GM10266 (cell line): Measurements from ENCODE around the gene HUWE1.

ENCODE experiments used
- DNase-seq: peaks from one replicate; pipeline ENCODE4 v3.0.0; 2012; ENCODE audit errors: extremely low spot score
- TF ChIP-seq, protein P1 (sequence below): IDR thresholded peaks from 2 replicates; pipeline ENCODE4 v1.5.1; 2012; ENCODE audit warnings: mild to moderate bottlenecking, low read depth; ENCODE audit not compliant: control insufficient read depth, insufficient read depth; ENCODE audit errors: missing control alignments

Gene HUWE1

DNA sequence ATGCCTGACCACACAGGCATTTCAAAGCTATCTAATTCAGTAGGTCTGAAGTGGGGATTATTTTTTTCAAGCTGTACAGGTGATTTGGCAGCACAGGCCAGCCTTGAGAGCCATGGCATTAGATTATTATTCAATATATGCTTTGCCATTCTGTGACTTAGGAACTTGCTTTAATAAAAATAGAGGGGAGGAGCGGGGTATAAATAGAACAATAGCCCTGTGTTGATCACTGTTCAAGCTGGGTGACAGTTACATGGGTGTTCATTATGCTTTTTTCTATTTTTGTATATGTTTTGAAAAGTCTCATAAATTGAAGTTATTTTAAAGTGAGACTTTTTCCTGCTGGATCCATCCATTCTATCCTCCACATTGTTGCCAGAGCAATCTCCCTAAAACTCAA is 20.3 kb downstream of the HUWE1 start:
- TF ChIP-seq, protein P1, sequence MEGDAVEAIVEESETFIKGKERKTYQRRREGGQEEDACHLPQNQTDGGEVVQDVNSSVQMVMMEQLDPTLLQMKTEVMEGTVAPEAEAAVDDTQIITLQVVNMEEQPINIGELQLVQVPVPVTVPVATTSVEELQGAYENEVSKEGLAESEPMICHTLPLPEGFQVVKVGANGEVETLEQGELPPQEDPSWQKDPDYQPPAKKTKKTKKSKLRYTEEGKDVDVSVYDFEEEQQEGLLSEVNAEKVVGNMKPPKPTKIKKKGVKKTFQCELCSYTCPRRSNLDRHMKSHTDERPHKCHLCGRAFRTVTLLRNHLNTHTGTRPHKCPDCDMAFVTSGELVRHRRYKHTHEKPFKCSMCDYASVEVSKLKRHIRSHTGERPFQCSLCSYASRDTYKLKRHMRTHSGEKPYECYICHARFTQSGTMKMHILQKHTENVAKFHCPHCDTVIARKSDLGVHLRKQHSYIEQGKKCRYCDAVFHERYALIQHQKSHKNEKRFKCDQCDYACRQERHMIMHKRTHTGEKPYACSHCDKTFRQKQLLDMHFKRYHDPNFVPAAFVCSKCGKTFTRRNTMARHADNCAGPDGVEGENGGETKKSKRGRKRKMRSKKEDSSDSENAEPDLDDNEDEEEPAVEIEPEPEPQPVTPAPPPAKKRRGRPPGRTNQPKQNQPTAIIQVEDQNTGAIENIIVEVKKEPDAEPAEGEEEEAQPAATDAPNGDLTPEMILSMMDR: no peak
- no peak for DNase-seq

DNA sequence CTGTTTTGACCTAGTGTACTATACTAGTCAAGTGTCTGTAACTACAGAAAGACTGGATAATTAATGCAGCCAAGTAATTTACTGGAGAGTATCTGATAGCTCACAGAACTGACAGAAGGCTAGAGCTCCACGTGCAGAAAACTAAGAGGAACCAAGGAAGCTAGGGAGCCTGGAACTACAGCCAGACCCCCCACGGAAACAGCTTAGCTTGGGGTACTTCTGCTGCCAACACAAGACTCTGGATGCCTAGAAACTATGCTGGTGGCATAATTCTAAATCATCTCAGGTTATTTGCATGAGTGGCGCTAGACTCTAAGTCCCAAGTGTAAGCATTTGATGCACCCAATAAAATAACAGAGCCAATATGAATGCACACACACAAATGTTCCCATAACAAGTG is 26.5 kb downstream of the HUWE1 start:
- no peak for DNase-seq
- TF ChIP-seq, protein P1: no peak

DNA sequence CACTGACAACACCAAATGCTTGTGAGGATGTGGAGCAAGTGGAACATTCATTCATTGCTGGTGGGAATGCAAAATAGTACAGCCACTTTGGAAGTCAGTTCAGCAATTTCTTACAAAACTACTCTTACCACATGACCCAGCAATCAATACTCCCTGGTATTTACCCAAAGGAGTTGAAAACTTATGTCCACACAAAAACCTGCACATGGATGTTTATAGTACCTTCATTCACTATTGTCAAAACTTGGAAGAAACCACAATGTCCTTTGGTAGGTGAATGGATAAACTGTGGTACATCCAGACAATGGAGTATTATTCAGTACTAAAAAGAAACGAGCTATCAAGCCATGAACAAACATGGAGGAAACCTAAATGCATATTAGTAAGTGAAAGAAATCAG is 27.5 kb downstream of the HUWE1 start:
- DNase-seq: no peak
- TF ChIP-seq, protein P1: no peak

DNA sequence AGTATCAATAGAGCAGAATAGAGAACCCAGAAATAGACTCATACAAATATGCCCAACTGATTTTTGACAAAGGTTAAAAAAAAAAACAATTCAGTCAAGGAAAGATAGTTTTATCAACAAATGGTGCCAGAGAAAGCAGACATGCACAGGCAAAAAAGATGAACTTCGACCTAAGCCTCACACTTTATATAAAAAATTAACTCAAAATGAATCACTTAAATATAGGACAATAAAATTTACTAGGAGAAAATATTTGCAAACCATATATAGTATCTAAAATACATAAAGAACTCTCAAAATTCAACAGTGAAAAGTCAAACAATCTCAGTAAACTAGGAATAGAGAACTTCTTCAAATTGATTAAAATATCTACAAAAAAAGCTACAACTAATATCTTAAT is 29.7 kb downstream of the HUWE1 start:
- TF ChIP-seq, protein P1: no peak
- no peak for DNase-seq

DNA sequence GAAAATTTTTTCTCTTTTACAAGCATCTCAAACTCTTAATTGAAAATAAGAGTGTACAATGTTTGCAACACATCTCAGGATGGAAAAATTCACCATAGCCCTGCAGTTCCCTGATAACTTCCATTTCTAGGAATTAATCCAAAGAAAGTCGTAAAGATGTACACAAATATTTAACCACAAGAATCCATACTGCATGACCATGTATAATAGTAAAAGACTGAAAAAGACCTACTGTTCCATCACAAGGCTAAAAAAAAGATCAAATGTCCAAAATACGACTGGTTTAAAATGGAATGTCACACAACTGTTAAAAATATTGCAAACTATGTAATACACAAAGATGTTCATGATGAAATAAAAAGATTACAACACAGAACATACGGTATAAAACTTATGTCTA is 32.1 kb downstream of the HUWE1 start:
- DNase-seq: no peak
- TF ChIP-seq, protein P1: no peak

DNA sequence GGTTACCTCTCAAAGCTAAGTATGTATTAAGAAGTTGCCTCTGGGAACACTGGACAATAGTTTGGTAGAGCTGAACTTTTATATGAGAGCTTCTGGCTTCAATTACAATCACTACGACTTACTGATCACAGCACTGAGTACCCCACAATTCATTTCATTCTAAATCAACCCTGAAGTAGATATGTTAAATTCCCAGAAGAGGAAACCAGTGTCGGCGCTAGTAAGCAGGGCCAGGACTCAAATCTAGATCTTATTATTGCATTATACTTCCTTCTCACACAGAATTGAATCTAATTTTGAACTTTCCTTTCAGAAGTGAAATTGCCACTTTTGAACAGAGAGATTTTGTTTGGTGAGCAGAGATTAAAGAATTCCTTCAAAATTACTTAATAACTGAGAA is 41.8 kb downstream of the HUWE1 start:
- no peak for DNase-seq
- TF ChIP-seq, protein P1: no peak

DNA sequence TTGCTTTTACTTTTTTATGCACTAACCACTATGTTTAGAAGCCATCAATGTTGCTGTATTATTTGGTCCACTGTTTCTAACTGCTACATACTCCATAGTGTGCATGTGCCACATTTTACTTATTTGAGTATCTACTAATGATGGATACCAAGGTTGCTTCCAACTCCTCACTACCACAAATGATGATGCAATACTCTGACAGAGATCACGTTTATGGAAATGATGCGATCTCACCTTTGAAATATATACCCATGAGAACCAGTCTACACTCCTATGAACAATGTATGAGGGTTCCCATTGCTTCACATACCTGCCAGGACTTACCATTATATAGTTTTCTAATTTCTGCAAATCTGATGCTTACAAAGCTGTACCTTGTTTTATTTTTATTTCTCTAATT is 44.2 kb downstream of the HUWE1 start:
- TF ChIP-seq, protein P1: no peak
- no peak for DNase-seq

DNA sequence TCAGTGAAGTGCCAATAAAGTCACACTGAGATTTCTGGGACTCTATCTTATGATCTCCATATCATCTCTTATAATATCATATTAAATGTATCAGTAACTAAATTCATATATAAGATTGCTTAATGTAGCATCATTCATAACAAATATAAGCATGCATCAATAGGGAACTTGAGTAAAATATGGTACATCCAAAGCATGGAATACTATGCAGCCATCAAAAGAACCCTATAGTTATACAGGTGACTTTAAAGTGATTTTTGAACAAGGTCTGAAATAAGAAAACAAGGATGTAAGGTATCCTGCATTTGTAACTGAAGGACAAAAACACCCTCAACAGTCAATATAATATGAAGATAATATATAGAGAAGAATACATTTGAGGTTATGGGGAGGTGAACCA is 47.3 kb downstream of the HUWE1 start:
- no peak for DNase-seq
- TF ChIP-seq, protein P1: no peak
